Suprapubic skin (tissue), 4 donors: ENCODE measurements around the gene CD2BP2. TPM values are rescaled to one million over a fixed set of nuclear protein-coding genes. Genes with fewer than 3 reads are reported as not detected.
"Not testable (repeated sequence)": the region's sequence is repeated elsewhere in the genome, so short reads cannot be mapped to it uniquely, and the experiment has no call there.

Experiments
- DNase-seq, 2 donors: peaks; one replicate each; pipeline ENCODE4 v3.0.0-alpha.2; 2019; ENCODE audit warnings: low spot score in 2 of 2
- H3K27ac ChIP-seq: fragments of 200-600 bp; sonication (generic); one replicate; pipeline ENCODE4 v1.5.1; 2019
- H3K27me3 ChIP-seq: fragments of 200-600 bp; sonication (generic); one replicate; pipeline ENCODE4 v1.5.1; 2019
- H3K36me3 ChIP-seq: fragments of 200-600 bp; sonication (generic); one replicate; pipeline ENCODE4 v1.5.1; 2019
- H3K4me1 ChIP-seq: fragments of 200-600 bp; sonication (generic); one replicate; pipeline ENCODE4 v1.5.1; 2019
- H3K4me3 ChIP-seq: fragments of 200-600 bp; sonication (generic); one replicate; pipeline ENCODE4 v1.5.1; 2019; ENCODE audit warnings: mild to moderate bottlenecking
- H3K9me3 ChIP-seq: fragments of 200-600 bp; sonication (generic); one replicate; pipeline ENCODE4 v1.5.1; 2019
- EP300 ChIP-seq: sonication (generic); formaldehyde crosslinking; IDR thresholded peaks from one replicate; pipeline ENCODE4 v1.6.1; 2017; ENCODE audit warnings: antibody characterized with exemption
- POLR2A ChIP-seq, 2 donors: fragments of 450-650 bp; IDR thresholded peaks; one replicate each; pipeline ENCODE4 v1.6.1; 2017; ENCODE audit warnings: antibody characterized with exemption in 2 of 2, mild to moderate bottlenecking in 2 of 2, moderate library complexity in 2 of 2
- POLR2AphosphoS5 ChIP-seq, 3 donors: sonication (generic); formaldehyde crosslinking; IDR thresholded peaks; one replicate each; pipeline ENCODE4 v1.6.1; 2017; ENCODE audit warnings: antibody characterized with exemption in 3 of 3
- WGBS: methylation state at CpG from one replicate; pipeline ENCODE4 v1.1.5; 2018; 5-methylcytosine and 5-hydroxymethylcytosine counted together
- total RNA-seq, 4 donors: library from RNA; depleted of rRNA; stranded (reverse); fragments of >200 nt; gene quantifications; one replicate each; pipeline ENCODE4 v1.1.0, GENCODE V29; 2016
- TF ChIP-seq, protein P1 (sequence below), 2 donors: fragments of 200-600 bp in 1 of 2; fragments of 450-650 bp in 1 of 2; sonication (generic) in 1 of 2; IDR thresholded peaks; one replicate each; pipeline ENCODE4 v1.5.1; 2016 to 2019; ENCODE audit warnings: antibody characterized with exemption in 2 of 2, mild to moderate bottlenecking in 1 of 2, moderate library complexity in 1 of 2

The CD2BP2 gene
- total RNA-seq, 4 donors from 2014 or later: 21.6 to 34.9 (median 27.7) TPM

DNA sequence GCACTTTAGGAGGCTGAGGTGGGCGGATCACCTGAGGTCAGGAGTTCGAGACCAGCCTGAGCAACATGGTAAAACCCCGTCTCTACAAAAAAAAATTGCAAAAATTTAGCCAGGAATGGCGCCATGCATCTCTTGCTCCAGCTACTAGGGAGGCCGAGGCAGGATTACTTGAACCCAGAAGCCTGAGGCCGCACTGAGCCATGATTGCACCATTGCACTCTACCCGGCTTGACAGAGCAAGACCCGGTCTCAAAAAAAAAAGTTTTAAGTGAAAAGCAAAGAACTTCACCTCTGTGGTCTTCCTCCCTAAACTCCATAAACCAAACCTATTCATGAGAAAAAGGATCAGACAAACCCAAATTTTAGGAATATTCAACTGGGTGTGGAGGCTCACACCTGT, 7.0 kb downstream of the CD2BP2 start:
- no peaks in the 10 kb centered on the region for H3K9me3 ChIP-seq
- peaks cover 16% of the 10 kb centered on the region for H3K4me1 ChIP-seq
- H3K27me3 ChIP-seq: no peaks in the 10 kb centered on the region
- H3K27ac ChIP-seq: no peak overlapping the region
- H3K36me3 ChIP-seq: peaks cover 24% of the 10 kb centered on the region
- DNase-seq: peak in 1 of 2 donors; percentile 31
- no peak for TF ChIP-seq EP300
- TF ChIP-seq POLR2A (IDR thresholded peaks at IDR 0.05): no peak
- TF ChIP-seq, protein P1, sequence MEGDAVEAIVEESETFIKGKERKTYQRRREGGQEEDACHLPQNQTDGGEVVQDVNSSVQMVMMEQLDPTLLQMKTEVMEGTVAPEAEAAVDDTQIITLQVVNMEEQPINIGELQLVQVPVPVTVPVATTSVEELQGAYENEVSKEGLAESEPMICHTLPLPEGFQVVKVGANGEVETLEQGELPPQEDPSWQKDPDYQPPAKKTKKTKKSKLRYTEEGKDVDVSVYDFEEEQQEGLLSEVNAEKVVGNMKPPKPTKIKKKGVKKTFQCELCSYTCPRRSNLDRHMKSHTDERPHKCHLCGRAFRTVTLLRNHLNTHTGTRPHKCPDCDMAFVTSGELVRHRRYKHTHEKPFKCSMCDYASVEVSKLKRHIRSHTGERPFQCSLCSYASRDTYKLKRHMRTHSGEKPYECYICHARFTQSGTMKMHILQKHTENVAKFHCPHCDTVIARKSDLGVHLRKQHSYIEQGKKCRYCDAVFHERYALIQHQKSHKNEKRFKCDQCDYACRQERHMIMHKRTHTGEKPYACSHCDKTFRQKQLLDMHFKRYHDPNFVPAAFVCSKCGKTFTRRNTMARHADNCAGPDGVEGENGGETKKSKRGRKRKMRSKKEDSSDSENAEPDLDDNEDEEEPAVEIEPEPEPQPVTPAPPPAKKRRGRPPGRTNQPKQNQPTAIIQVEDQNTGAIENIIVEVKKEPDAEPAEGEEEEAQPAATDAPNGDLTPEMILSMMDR (IDR thresholded peaks at IDR 0.05): no peak
- no peak for TF ChIP-seq POLR2AphosphoS5 (IDR thresholded peaks at IDR 0.05)
- no peak overlapping the region for H3K4me3 ChIP-seq
- WGBS: 99% methylated on average over 8 of the region's 8 CpGs

DNA sequence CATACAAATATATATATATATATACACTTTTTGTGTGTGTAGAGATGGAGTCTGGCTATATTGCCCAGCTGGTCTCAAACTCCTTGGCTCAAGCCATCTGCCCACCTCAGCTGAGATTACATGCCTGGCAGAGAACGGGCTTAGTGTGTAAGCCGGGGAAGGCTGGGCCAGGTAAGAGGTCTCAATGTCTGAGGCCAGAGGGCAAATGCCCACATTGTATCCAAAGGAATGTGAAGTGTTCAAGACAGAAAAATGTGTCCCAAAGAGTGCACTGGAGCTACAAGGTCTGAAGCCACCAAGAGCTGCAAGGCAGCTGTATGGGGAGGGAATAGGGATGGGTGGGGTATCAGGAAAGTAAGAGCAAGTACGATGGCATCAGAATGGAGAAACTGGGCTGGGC, 8.8 kb downstream of the CD2BP2 start:
- Histone ChIP-seq H3K27ac (no peak overlapping the region), H3K36me3 (peaks cover 13% of the 10 kb centered on the region), H3K4me3 (no peak overlapping the region), H3K9me3 (no peaks in the 10 kb centered on the region), H3K4me1 (no peaks in the 10 kb centered on the region), H3K27me3 (no peaks in the 10 kb centered on the region)
- 97% methylated on average over 3 of the region's 3 CpGs for WGBS
- no peak for TF ChIP-seq EP300
- TF ChIP-seq, protein P1 (IDR thresholded peaks at IDR 0.05): no peak
- TF ChIP-seq POLR2A (IDR thresholded peaks at IDR 0.05): no peak
- no peak for TF ChIP-seq POLR2AphosphoS5 (IDR thresholded peaks at IDR 0.05)
- peak in 1 of 2 donors; percentile 25 for DNase-seq

DNA sequence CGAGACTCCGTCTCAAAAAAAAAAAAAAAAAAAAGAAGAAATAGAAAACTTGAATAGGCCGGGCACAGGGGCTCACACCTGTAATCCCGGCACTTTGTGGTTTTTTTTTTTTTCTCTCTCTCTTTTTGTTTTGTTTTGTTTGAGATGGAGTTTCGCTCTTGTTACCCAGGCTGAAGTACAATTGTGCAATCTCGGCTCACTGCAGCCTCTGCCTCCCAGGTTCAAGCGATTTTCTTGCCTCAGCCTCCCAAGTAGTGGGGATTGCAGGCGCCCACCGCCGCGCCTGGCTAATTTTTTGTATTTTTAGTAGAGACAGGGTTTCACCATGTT, 11.7 kb downstream of the CD2BP2 start:
- WGBS: 96% methylated on average over 11 of the region's 11 CpGs
- not testable (repeated sequence) for H3K27ac ChIP-seq, DNase-seq, H3K4me3 ChIP-seq, H3K9me3 ChIP-seq, H3K4me1 ChIP-seq, H3K36me3 ChIP-seq, H3K27me3 ChIP-seq

DNA sequence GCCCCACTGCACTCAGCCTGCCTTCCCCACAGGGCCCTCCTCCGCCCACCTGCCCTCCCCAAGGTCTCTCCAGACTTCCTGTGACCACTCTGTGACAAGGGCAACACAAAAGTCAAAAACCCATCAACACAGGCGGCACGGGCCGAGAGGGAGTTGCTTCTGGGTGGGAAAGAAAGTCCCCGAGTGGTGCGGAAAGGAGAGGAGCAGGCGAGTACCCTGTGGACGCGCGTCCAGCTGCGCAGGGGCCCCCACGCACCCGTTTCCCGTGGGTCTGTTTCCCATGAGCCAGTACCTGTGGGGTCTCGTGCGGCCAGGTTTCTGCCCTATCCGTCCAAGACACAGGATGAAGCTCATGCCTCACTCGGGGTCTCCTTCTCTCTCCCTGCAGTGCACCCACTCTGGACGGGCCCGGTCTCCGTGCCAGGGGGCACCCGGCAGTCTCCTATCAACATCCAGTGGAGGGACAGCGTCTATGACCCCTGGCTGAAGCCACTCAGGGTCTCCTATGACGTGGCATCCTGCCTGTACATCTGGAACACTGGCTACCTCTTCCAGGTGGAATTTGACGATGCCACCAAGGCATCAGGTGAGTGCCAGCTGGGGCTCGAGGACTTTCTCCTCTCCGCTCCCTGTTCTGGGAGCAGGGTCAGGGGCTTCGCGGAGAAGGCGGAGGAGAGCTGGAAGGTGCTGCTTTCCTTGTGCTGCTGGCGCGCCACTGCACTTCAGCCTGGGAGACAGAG, 12.2 kb downstream of the CD2BP2 start:
- WGBS: 90% methylated on average over 27 of the region's 32 CpGs
- DNase-seq: no peak

DNA sequence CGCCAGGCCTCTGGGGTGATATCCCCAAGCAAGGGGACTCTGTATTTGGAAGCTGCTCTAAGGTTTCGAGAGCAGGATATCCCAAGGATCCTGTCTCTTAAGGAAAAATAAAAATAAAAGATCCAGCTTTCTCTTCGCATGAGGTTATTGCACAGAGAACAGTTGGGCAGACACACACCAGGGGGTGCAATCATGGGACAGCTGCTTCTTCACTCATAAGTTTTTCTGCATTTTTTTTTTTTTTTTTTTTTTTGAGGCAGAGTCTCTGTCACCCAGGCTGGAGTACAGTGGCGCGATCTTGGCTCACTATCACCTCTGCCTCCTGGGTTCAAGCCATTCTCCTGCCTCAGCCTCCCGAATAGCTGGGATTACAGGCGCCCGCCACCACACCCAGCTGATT, 13.1 kb downstream of the CD2BP2 start:
- H3K4me1 ChIP-seq, H3K9me3 ChIP-seq, DNase-seq, H3K36me3 ChIP-seq, H3K27ac ChIP-seq, H3K27me3 ChIP-seq, H3K4me3 ChIP-seq: not testable (repeated sequence)
- WGBS: 92% methylated on average over 8 of the region's 8 CpGs

More for the DNA sequence above, 12.2 kb downstream of the CD2BP2 start:
- no peak overlapping the region for H3K4me3 ChIP-seq
- no peaks in the 10 kb centered on the region for H3K4me1 ChIP-seq
- no peak overlapping the region for H3K27ac ChIP-seq
- no peaks in the 10 kb centered on the region for H3K9me3 ChIP-seq
- TF ChIP-seq, protein P1 (IDR thresholded peaks at IDR 0.05): no peak
- TF ChIP-seq POLR2A (IDR thresholded peaks at IDR 0.05) (no peak), EP300 (no peak), POLR2AphosphoS5 (IDR thresholded peaks at IDR 0.05) (no peak)
- no peaks in the 10 kb centered on the region for H3K27me3 ChIP-seq
- H3K36me3 ChIP-seq: no peaks in the 10 kb centered on the region

DNA sequence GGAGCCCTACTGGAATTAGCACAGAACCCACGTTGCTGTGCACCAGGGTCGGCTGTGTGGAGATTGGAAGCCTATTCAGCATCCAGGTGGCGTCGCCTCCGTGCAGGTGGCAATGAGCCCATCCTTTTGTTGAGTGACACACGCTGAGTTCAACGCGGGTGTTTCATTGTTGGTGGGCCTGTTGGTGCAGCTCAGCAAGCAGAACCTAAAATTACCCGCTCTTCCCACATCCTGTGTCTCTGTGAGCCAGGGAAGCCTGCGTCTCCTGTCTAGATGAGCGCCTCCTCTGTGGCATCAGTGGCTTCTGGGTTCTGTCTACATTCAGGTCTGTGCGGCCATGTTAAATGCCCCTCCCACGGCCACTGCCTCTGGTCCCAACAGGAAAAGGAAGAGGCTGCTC, 14.5 kb downstream of the CD2BP2 start:
- WGBS: 88% methylated on average over 12 of the region's 13 CpGs
- Histone ChIP-seq H3K4me3 (no peak overlapping the region), H3K9me3 (no peaks in the 10 kb centered on the region), H3K4me1 (peaks cover 6% of the 10 kb centered on the region), H3K27ac (no peak overlapping the region), H3K27me3 (no peaks in the 10 kb centered on the region), H3K36me3 (no peaks in the 10 kb centered on the region)
- DNase-seq: no peak
- TF ChIP-seq, protein P1 (IDR thresholded peaks at IDR 0.05): no peak
- TF ChIP-seq EP300 (no peak), POLR2AphosphoS5 (IDR thresholded peaks at IDR 0.05) (no peak), POLR2A (IDR thresholded peaks at IDR 0.05) (no peak)

DNA sequence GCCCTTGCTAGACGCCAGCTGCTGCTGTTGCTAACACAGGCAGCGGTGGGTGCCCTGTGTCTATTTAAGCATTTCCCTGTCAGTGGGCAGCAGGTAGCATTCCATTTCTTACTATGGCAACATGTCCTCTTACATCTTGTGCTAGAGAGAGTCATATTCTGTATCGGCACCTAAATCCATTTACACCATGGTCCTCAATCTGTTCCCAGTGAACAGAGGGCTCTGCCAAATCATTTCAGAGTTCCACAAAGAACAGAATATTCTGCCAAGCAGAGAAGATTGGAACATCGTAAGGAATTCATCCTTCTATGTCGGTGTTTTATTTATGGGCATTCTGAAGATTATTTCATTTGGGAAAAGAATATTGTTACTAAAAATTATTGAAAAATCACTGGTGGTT, 16.4 kb downstream of the CD2BP2 start:
- not testable (repeated sequence) for H3K4me1 ChIP-seq, H3K4me3 ChIP-seq, H3K27ac ChIP-seq, H3K36me3 ChIP-seq, DNase-seq, H3K27me3 ChIP-seq, H3K9me3 ChIP-seq
- 79% methylated on average over 5 of the region's 5 CpGs for WGBS

DNA sequence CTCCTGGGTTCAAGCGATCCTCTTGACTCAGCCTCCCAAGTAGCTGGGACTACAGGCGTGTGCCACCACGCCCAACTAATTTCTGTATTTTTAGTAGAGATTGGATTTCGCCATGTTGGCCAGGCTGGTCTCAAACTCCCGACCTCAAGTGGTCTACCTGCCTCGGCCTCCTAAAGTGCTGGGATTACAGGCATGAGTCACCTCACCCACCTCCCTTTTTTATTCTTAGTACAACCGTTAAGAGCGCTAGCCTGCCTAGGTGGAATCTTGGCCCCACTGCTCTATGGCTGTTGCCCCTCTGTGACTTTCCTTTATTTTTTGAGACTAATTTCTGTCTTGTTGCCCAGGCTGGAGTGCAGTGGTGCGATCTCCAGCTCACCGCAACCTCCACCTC, 17.1 kb downstream of the CD2BP2 start:
- not testable (repeated sequence) for H3K27ac ChIP-seq, H3K4me3 ChIP-seq
- WGBS: 97% methylated on average over 10 of the region's 10 CpGs

More for the DNA sequence above, 17.1 kb downstream of the CD2BP2 start:
- not testable (repeated sequence) for H3K27me3 ChIP-seq, DNase-seq, H3K9me3 ChIP-seq, H3K4me1 ChIP-seq, H3K36me3 ChIP-seq
